HK-2 (cell line): ENCODE measurements around the gene SMS.
"Not testable (repeated sequence)": the region's sequence is repeated elsewhere in the genome, so short reads cannot be mapped to it uniquely, and the experiment has no call there.

Experiments used
- DNase-seq: peaks from one replicate; pipeline ENCODE4 v3.0.0-alpha.2; 2018; ENCODE audit not compliant: unreplicated experiment

Gene SMS

DNA sequence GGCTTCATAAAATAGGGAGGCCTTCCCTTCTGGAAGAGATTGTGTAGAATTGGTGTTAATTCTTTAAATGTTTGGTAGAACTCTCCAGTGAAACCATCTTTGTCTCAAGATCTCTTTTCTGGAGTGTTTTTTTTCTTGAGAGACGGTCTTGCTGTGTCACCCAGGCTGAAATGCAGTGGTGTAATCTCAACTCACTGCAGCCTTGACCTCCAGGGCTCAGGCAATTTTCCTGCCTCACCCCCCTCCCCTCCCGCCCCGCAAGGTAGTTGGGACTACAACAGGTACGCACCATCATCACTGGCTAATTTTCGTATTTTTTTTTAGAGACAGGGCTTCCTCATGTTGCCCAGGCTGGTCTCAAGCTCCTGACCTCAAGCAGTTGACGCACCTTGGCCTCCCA, 12.1 kb downstream of the SMS start:
- no peak for DNase-seq

DNA sequence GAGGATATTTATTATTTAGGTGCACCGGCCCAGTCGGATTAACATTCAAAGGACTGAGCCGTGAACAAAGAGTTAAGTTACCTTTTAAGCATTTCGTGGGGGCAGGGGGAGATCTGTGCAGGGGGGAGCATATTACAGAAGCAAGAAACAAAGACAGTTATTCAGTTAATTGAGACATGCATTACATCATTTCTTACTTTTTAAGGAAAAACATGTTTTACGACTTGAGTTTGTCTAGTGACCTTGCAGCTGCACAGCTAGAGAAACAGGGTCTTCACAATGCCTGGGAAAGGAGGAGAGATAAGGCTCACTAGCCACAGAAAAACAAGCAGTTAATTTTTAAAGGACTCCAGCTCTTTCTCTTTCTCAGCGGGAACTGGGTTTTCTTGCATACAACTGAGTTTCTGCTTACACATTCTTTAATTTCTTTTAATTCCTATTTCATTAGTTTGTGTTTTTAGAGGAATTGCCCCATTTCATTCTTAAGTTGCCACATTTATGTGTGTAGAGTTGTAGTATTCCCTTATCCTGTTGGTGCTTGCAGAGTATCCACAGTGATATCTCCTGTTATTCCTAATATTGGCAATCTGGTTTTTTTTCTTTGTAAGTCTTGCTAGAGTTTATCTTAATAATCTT, 12.8 kb downstream of the SMS start:
- DNase-seq = not testable (repeated sequence)

DNA sequence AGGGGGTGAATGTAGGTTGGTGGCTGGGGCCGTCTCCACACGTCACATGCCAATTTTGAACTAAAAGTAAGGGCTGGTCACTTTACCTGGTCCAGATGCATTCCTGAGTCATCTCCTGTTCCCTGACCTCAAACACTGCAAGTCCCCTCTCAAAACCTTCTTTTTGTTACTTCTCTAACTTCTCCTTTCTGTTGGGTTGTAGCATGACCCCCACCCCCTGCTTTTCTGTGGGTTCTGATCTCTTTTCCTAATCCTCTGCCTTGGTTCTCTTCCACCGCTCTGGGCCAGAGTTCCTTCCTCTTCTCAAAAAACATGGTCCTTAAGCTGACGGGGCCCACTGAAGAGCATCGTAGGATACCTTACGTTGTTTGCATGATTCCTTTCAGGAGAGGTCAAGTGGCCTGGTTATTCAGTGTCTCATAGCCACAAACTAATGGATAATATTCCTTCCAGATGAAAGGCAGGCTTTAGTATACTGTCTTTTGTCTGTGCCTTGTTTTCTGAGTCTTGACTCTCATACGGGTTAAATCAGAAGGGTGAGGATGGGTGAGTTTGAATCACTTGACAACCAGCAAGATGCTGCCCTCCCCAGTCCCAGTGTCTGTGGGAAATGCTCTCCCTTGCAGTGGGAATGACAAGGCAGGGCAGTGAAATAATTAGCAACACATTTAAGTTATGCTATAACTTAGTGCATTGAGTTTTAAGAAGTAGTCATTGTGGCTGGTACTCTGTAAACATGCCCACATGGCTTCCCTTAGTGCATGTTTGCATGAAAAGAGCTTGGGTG, 15.1 kb downstream of the SMS start:
- DNase-seq = no peak

DNA sequence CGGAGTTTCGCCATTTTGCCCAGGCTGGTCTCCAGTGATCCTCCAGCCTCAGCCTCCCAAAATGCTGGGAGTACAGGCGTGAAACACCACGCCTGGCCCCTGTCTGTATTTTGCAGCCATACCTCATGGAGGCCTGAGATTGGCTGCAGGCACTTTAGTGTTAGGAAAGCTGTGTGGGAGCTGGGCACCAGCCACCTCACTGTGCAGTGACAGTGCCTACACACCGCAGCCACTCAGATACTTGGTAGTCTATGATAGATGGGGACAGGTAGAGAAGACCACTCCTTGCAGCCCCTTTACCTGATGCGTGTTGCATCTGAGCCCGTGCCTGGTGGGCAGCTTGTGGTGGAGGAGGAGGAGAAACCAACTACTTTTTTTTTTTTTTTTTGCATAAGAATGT, 16.3 kb downstream of the SMS start:
- DNase-seq = no peak

DNA sequence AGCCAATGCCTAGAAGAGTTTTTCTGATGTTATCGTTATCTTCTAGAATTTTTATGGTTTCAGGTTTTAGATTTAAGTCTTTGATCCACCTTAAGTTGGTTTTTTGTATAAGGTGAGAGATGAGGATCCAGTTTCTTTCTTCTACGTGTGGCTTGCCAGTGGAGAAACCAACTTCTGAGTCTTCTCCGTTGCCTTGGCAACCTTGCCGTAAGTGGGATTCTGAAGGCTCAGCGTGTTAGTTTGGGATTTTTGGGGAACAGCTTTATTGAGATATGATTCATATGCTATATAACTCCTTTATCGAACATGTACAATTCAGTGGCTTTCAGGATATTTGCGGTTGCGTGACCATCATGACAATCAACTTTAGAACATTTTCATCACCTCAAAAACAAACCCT, 17.7 kb downstream of the SMS start:
- no peak for DNase-seq

DNA sequence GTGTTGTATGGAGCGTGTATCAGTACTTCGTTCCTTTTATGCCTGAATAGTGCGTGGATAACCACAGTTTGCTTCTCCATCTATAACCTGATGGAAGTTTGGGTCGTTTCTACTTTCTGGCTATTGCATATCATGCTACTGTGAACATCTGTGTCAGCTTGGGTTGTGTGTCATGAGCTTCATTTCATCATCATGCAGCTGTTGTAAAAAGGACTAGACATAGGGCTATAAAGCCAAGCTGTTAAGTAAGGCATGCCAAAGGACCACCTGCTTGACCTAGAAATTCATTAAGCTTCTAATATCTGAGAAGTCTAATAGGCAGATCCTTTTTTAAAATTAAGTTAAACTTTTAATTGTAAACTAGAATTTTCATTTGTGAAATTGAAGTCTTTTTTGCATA, 18.4 kb downstream of the SMS start:
- DNase-seq = no peak

DNA sequence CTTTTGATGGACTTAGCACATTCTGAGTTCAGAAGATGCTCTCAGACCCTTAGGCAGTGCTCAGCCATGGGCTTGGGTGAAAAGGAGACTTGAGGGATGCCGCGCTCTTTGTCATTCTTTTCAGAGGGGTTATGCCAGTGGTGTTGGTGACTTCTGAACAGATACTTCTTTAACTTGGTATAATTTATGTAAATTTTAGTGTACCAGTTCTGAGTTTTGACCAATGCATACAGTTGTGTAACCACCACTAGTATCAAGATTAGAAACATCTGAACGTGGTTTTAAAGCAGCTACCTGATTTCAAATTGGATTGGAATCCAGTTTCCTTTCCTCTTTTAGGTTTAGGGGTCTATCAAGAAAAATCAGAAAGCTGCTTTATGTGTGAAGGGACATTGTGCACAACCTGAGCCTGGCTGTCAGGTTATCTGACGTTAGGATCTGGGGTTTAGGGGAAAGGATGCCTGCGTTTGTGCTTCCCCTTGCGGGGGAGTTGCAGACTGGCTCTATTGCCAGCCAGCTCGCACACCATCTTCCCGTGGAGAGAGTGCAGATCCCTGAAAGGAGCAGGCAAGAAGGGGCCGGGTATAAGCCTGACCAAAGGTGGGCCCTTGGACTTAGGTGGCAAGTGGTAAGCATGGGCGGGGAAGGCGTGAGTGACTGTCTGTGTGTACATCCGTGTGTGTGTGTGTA, 19.0 kb downstream of the SMS start:
- DNase-seq = no peak

DNA sequence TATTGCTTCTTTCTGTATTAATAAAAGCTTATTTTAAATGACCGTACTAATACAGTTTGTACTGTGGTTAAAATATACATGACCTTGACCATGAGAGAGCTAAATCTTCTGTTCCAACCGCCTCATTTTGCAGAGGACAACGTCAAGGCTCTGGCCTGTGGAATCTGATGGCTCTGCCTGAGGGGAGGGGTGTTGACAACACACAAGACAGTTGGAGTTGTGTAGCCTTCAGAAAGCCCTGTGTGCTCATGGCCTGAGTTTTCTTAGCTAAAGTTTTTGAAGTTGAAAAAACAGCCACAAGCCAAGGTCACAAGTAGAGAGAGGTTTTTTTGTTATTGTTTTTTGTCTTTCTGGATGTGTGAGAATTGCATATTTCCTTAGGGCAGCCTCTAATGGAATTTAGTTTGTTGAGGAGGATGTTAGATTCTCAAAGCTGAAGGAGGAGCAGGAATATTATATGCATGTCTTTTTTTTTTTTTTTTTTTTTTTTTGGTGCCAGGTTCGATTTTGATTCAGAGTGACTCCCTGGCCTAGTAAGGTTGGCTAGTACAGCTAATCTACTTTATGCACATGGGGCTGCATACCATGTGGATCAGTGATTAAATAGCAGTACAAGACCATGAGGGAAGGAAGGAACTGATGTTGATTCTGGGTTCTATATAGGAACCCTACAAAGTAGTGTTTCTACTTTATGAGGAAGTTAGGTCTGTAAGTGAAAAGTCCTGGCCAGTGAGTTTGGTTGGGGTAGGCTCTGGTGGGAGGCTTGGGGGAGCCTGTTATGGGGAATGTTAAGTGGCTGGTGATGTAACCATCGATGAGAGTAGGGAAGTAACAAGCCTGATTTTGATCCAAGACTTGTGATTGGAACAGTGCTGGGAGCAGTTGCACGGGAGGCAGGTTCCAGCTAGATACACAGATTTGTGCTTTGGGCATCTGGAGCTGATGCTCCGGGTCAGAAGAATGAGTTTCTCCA, 20.3 kb downstream of the SMS start:
- DNase-seq = no peak

DNA sequence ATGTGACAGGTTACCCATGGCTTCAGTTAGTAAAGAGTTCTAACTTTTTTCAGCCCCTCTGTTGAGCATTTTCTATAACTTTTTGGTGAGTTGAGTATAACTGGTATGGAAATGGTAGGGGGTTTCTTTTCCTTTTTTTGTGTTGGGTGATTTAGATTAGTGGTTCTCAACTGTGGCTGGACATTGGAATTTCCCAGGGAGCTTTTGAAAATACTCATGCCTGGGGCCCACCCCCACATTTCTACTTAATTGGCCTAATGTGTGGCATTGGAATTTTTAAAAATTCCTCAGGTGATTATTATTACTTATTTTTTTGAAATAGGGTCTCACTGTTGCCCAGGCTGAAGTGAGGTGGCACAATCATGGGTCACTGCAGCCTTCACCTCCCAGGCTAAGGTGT, 21.9 kb downstream of the SMS start:
- no peak for DNase-seq

DNA sequence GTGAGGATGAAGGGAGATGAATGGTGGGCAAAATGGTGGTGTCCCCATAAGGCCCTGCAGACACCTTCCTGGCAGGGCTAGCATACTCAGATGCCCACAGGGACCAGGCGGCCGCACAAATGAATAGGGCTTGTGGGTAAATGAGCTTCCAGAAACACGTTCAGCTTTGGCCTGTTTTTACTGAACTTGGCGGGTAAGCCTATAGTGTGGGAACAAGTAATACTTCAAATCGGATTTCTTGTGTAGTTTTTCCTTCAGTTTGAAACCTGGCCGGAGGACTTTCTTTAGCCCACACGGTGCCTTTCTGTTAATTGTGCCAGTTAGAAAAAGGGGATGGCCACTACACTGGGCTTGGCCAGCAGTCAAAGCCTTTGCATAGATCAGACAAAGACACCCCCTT, 22.8 kb downstream of the SMS start:
- DNase-seq = no peak

DNA sequence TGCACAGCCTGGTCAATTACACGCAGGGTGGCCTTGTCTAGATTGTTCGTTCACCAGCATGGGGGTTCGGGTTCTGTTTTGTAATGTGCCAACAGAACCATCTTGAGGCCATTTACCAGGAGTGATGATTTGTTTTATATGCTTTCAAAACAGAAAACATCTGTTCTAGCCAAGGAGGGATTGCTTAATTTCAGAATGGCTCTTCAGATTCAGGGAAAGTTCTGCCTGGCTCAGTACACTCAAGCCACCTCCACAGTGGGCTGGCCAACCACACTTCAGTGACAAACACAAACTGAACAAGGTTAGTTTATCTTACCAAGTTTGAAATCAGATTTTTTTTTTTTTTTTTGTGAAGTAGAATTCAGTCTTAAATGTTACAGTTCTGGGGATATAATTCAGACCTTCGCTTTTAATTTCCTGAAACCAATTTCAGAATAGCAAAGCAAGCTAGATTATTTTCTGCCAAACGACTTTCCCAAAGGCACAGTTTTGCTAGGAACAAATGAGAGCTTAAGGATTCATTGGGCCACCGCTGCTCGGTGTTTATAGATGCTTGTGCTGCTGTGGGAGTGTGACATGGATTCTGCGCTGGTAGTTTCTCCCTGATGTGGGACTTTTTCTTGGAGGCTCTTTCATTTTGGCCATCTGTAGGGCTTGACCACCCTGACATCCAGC, 23.4 kb downstream of the SMS start:
- no peak for DNase-seq

DNA sequence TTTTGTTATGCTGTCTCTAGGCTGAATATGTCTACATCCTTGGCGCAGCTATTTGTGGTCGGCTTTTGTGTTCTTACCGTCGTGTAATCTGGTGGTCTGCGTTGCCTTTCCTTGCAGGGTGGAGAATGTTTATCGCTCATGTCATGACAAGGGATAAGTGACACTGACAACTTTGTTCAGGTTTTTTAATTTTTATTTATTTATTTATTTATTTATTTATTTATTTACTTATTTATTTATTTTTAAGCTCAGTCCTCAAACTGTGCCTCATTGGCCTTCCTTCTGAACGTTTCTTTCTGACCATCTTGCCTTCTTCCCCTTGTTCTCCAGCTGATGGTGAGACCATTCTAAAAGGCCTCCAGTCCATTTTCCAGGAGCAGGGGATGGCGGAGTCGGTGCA, 26.4 kb downstream of the SMS start:
- DNase-seq = no peak

DNA sequence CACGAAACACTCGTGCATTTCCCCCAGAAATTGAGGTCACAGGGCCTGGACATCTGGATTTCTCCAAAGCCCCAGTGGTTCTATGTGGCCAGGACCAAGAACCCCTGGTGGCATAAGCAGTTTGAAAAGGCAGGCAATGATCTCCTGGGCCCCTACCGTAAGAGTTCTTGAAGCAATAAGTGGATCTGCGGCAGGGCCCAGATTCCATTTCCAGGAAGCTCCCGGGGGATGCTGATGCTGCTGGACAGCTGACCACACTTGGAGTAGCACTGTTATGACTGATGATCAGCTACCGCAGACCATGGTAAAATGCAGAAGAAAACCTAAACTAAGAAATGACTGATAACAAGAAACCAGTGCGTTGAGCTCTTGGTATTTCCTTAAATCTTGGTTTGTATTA, 27.8 kb downstream of the SMS start:
- DNase-seq = no peak

DNA sequence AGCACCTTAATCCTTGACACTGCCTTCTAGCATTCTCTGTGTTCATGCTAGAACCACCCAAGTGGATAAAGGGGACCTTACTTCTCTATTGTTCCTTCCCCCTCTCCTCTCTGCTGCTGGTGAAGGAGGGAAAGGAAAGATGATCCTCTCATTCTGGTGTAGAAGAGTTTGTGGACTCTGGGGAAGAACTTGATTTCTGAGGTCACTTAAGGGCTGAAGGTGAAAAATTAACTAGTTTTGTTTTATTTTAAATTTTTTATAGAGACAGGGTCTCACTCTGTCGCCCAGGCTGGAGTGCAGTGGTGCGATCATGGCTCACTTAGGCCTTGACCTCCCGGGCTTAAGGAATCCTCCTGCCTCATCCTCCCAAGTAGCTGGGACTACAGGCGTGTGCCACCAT, 29.8 kb downstream of the SMS start:
- no peak for DNase-seq

DNA sequence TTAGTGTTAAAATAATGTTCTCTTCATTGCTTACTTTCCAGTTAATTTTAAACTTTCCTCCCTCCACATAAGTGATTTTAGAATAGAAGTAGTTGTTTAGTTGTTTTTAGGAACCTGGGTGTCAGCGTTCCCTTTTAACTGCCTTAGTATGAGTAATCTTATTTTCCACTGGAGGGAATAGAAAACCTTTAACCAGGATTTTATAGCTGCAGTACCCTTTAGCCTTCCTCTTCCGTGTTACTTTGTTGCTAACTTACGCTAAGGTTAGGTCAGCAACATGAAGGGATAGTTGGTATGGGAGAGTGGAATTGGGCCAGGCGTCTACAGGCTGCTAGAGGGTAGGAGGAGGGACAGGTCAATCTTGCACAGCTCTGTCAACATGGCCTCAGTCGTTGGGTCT, 31.5 kb downstream of the SMS start:
- peak; percentile 25 for DNase-seq

DNA sequence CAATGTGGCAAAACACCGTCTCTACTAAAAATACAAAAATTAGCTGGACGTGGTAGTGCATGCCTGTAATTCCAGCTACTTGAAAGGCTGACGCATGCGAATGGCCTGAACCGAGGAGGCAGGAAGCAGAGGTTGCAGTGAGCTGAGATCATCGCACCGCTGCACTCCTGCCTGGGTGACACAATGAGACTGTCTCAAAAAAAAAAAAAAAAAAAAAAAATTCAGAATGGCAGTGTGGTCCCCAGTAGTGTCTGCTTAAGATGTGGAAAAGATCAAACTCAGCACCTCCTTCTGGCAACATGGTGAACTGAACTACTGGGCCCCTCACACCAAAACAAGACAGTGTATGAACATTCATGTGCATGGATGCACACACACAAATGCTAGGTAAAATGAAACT, 32.2 kb downstream of the SMS start:
- peak; percentile 79 for DNase-seq

DNA sequence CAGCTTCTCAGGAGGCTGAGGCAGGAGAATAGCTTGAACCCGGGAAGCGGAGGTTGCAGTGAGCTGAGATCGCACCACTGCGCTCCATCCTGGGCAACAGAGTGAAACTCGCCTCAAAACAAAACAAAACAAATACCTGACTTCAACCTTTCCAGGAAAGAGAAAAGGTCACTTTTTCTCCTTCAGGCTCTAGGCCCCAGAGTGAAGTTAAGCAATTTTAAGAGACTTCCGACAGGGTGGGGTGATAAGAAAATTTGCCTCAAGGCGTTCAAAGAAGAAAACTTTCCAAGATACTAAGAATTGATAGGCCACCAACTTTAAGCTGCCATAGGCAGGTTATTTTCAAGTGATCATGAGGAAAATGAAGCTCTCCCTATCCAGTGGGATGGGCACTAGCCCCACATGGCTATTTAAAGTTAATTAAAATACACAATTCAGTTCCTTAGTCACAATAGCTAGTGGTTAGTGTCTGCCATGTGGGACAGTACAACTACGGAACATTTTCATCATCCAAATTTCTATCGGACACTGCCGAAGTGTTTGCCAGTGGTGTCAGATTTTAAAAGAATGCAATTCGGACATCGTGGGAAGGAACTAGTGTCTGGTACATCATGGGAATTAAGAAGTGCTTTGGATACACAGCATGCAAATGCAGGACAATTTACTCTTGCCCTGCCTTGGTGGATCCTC, 33.0 kb downstream of the SMS start:
- DNase-seq = no peak

DNA sequence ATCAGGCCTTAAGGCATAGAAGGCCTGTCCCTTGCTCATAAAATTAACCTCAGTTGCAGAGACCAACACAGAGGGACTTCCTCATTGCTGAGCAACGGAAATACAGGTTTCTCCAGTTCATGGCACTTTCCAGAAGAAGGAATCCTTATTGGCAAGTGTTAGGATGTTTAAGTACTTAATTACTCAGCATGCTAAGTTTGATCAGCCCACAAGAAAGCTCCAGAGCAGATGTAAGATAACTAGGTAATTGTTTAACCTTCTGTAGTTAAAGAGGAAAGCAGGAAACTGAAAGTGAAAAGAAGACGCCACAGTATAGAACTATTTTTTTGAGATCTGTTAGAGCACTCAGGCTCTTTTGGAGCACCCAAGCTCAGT, 33.5 kb downstream of the SMS start:
- no peak for DNase-seq

DNA sequence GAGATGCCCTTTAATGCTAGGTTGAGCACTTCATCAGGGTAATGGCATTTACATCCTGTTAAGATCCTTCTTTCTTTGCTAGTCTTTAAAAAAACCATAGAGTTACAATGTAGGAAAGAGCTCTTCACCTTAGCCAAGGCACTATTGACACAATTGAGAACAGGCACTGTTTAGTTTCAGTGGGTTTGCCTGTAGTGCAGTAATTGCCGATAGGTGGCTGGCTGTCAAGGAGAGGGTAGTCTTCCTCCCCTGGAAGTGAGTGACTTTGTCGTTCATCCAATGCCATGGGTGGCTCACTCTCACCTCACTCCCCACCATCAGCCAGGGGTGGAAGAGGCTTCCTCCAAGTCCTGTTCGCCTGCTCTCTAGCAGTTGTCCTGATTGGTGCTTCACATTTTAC, 34.7 kb downstream of the SMS start:
- no peak for DNase-seq

DNA sequence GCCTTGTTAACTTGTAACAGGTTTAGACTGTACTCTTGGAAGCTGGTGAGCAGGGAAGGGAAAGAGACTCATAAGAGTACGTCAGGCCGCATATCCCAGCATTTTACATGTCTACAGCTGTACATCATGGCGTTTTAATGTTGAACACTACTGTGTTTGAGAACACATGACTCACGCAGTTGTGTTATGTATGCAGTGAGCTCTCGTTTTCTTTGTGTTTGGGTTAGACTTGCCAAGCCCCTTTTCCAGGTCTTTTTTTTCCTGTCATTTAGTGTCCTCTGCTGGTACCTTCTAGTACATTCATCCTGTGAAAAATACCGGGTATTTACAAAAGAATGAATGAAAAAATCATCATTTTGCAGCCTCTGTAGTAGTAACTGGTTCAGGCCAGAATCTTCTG, 35.3 kb downstream of the SMS start:
- no peak for DNase-seq

DNA sequence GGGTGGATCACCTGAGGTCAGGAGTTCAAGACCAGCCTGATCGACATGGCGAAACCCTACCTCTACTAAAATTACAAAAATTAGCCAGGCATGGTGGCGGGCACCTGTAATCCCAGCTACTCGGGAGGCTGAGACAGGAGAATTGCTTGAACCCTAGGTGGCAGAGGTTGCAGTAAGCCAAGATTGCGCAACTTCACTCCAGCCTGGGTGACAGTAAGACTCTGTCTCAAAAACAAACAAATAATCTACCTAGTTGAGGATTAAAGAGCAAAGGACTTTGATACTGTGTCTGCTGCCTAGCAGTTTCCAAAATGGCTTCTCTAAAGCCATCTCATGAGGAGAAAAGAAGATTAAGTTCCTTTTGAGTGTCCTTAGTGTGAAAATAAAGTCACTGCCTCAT, 37.8 kb downstream of the SMS start:
- no peak for DNase-seq
